Keratinocyte (primary cell): Measurements from ENCODE around the gene ZNF518B. TPM values are rescaled to one million over a fixed set of nuclear protein-coding genes. Genes with fewer than 3 reads are reported as not detected.

Source experiments
- DNase-seq: peaks from one replicate; pipeline ENCODE4 v3.0.0-alpha.2; 2011; ENCODE audit warnings: low read depth, missing footprints, low spot score
- FAIRE-seq: peaks from 2 replicates; lab custom pipeline; 2011; peaks lifted over from hg19 to GRCh38; lab: Jason Lieb, UNC
- H2AFZ ChIP-seq: 2 replicates; pipeline ENCODE4 v1.6.0; 2012; ENCODE audit warnings: low read length, control low read depth, inconsistent platforms; ENCODE audit not compliant: control insufficient read depth
- H3K27ac ChIP-seq: 2 replicates; pipeline ENCODE4 v1.5.1; 2011; ENCODE audit warnings: low read length; ENCODE audit not compliant: control insufficient read depth, insufficient read depth
- H3K27me3 ChIP-seq: 3 replicates; pipeline ENCODE4 v1.6.0; 2011; ENCODE audit warnings: low read length; ENCODE audit not compliant: control insufficient read depth, insufficient read depth; ENCODE audit errors: extremely low read depth
- H3K36me3 ChIP-seq, 2 experiments: 2 replicates in 1 of 2; 3 replicates in 1 of 2; pipeline ENCODE4 v1.5.1; 2011; ENCODE audit warnings: low read length in 2 of 2, mild to moderate bottlenecking in 1 of 2; ENCODE audit not compliant: control insufficient read depth in 2 of 2, insufficient read depth in 2 of 2; ENCODE audit errors: extremely low read depth in 1 of 2
- H3K4me1 ChIP-seq: 3 replicates; pipeline ENCODE4 v1.5.1; 2011; ENCODE audit warnings: low read length; ENCODE audit not compliant: control insufficient read depth, insufficient read depth; ENCODE audit errors: extremely low read depth
- H3K4me2 ChIP-seq: 3 replicates; pipeline ENCODE4 v1.6.0; 2011; ENCODE audit warnings: low read depth, low read length; ENCODE audit not compliant: control insufficient read depth, insufficient read depth; ENCODE audit errors: extremely low read depth
- H3K4me3 ChIP-seq, 3 experiments: fragments of 200-600 bp in 1 of 3; sonication (generic) in 1 of 3; 2 replicates in 2 of 3; 3 replicates in 1 of 3; pipeline ENCODE4 v1.5.1; 2011 to 2016; ENCODE audit warnings: low read length in 3 of 3, mild to moderate bottlenecking in 3 of 3, control low read depth in 2 of 3, inconsistent platforms in 1 of 3, low read depth in 1 of 3, mixed read lengths in 1 of 3, mixed run types in 1 of 3, moderate library complexity in 1 of 3; ENCODE audit not compliant: control insufficient read depth in 2 of 3, insufficient read depth in 2 of 3; ENCODE audit errors: extremely low read depth in 1 of 3
- H3K79me2 ChIP-seq: 2 replicates; pipeline ENCODE4 v1.6.0; 2012; ENCODE audit warnings: low read length; ENCODE audit not compliant: control insufficient read depth, insufficient read depth
- H3K9ac ChIP-seq: 3 replicates; pipeline ENCODE4 v1.6.0; 2011; ENCODE audit warnings: low read length; ENCODE audit not compliant: control insufficient read depth, insufficient read depth; ENCODE audit errors: extremely low read depth
- H3K9me1 ChIP-seq: 3 replicates; pipeline ENCODE4 v1.6.0; 2011; ENCODE audit warnings: low read length; ENCODE audit not compliant: control insufficient read depth, insufficient read depth; ENCODE audit errors: extremely low read depth
- H3K9me3 ChIP-seq: 2 replicates; pipeline ENCODE4 v1.5.1; 2012; ENCODE audit warnings: low read depth, low read length; ENCODE audit not compliant: control insufficient read depth
- H4K20me1 ChIP-seq: 3 replicates; pipeline ENCODE4 v1.6.0; 2011; ENCODE audit warnings: low read length; ENCODE audit not compliant: control insufficient read depth, insufficient read depth; ENCODE audit errors: extremely low read depth
- EZH2 ChIP-seq: IDR thresholded peaks from one replicate; pipeline ENCODE4 v1.6.1; 2012; ENCODE audit warnings: inconsistent platforms, mild to moderate bottlenecking, low read length, moderate library complexity
- dilution Hi-C: fragments of 300-500 bp; cut with MboI; formaldehyde crosslinking; loops from one replicate; pipeline ENCODE4 v1.7.0; 2020; ENCODE audit warnings: low sequenced_read_pairs; ENCODE audit not compliant: extremely low pct_ligation_motif_present
- polyA plus RNA-seq, 5 experiments: library from polyadenylated mRNA; depleted of rRNA in 3 of 5; stranded (reverse) in 3 of 5; stranded (forward) in 1 of 5; unstranded in 1 of 5; fragments of >200 nt; gene quantifications; 1 replicate in 1 of 5; 2 replicates in 3 of 5; 3 replicates in 1 of 5; pipeline versions ENCODE4 v1.2.1 to v1.2.3, GENCODE V29; 2011 to 2012; ENCODE audit warnings: missing spikeins in 2 of 5, low read depth in 1 of 5, low replicate concordance in 1 of 5
- TF ChIP-seq, protein P1 (sequence below), 3 experiments: IDR thresholded peaks in 1 of 3; conservative IDR thresholded peaks in 1 of 3; optimal IDR thresholded peaks in 1 of 3; 2 replicates in 2 of 3; 3 replicates in 1 of 3; pipeline versions ENCODE3 to v1.5.1; 2011; ENCODE audit warnings: low read length in 3 of 3, mild to moderate bottlenecking in 3 of 3, moderate library complexity in 2 of 3, control low read depth in 1 of 3, inconsistent platforms in 1 of 3; ENCODE audit not compliant: insufficient read depth in 2 of 3; ENCODE audit errors: extremely low read depth in 1 of 3

ZNF518B gene
- polyA plus RNA-seq, 1 donor (not counting 4 experiments of a cell fraction or from before 2014, with no cell fraction given): 14.2 TPM

GRCh38 chr4:10500776-10501175 lies 43.5 kb upstream of the ZNF518B start:
- FAIRE-seq: no peak

DNA sequence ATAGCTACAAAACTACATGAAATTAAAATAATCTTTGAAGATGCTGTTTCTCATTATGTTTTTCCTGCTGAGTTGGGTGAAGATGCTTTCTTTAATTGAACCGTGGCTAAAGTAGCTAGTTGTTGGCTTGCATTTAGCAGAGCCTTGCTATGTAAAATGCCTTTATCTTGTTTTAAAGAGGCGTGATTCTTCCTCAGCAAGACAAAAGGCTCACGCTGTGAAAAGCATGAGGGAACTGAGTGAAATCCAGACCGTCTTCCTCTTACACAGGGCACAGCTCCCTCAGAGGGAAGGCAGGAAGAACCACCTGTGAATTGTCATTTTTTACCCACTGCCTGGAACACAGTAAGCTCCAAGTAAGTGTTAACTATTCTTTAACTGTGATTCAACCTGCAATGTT lies 39.0 kb upstream of the ZNF518B start:
- no peak overlapping the region for H3K9ac ChIP-seq
- no peaks in the 10 kb centered on the region for H3K36me3 ChIP-seq
- TF ChIP-seq, protein P1, sequence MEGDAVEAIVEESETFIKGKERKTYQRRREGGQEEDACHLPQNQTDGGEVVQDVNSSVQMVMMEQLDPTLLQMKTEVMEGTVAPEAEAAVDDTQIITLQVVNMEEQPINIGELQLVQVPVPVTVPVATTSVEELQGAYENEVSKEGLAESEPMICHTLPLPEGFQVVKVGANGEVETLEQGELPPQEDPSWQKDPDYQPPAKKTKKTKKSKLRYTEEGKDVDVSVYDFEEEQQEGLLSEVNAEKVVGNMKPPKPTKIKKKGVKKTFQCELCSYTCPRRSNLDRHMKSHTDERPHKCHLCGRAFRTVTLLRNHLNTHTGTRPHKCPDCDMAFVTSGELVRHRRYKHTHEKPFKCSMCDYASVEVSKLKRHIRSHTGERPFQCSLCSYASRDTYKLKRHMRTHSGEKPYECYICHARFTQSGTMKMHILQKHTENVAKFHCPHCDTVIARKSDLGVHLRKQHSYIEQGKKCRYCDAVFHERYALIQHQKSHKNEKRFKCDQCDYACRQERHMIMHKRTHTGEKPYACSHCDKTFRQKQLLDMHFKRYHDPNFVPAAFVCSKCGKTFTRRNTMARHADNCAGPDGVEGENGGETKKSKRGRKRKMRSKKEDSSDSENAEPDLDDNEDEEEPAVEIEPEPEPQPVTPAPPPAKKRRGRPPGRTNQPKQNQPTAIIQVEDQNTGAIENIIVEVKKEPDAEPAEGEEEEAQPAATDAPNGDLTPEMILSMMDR (optimal IDR thresholded peaks at IDR 0.05 in 1 of 3, IDR thresholded peaks at IDR 0.05 in 1 of 3, conservative IDR thresholded peaks at IDR 0.05 in 1 of 3; ENCODE audit: extremely low read depth in 1 of 3, insufficient read depth in 2 of 3, low read length in 3 of 3): no peak
- no peak for TF ChIP-seq EZH2
- dilution Hi-C loops: no loop called here
- no peaks in the 10 kb centered on the region for H4K20me1 ChIP-seq
- H3K4me3 ChIP-seq: no peak overlapping the region
- H3K9me1 ChIP-seq: no peaks in the 10 kb centered on the region
- FAIRE-seq (no peak), DNase-seq (no peak)
- H3K4me1 ChIP-seq: no peaks in the 10 kb centered on the region
- H3K79me2 ChIP-seq: no peaks in the 10 kb centered on the region
- H3K27me3 ChIP-seq: no peaks in the 10 kb centered on the region
- no peak overlapping the region for H3K4me2 ChIP-seq
- H3K9me3 ChIP-seq: no peaks in the 10 kb centered on the region
- no peak overlapping the region for H2AFZ ChIP-seq
- H3K27ac ChIP-seq: no peak overlapping the region

More at GRCh38 chr4:10500776-10501175, 43.5 kb upstream of the ZNF518B start:
- no peaks in the 10 kb centered on the region for H3K36me3 ChIP-seq
- no peaks in the 10 kb centered on the region for H3K79me2 ChIP-seq
- no peaks in the 10 kb centered on the region for H4K20me1 ChIP-seq
- H3K9ac ChIP-seq: no peak overlapping the region
- H2AFZ ChIP-seq: no peak overlapping the region
- no peak overlapping the region for H3K4me2 ChIP-seq
- no peak for TF ChIP-seq EZH2
- TF ChIP-seq, protein P1 (optimal IDR thresholded peaks at IDR 0.05 in 1 of 3, IDR thresholded peaks at IDR 0.05 in 1 of 3, conservative IDR thresholded peaks at IDR 0.05 in 1 of 3; ENCODE audit: extremely low read depth in 1 of 3, insufficient read depth in 2 of 3, low read length in 3 of 3): no peak
- DNase-seq: no peak
- no peak overlapping the region for H3K27ac ChIP-seq
- no peaks in the 10 kb centered on the region for H3K9me3 ChIP-seq
- H3K27me3 ChIP-seq: no peaks in the 10 kb centered on the region
- dilution Hi-C loops: no loop called here
- no peak overlapping the region for H3K4me3 ChIP-seq
- H3K4me1 ChIP-seq: no peaks in the 10 kb centered on the region
- no peaks in the 10 kb centered on the region for H3K9me1 ChIP-seq
